ENCODE data around the gene MOSPD2.

MOSPD2 gene

GRCh38 chrX:14872355-14872754 is 866 bp upstream of the MOSPD2 start:
- H3K9me3 ChIP-seq (ENCODE audit: insufficient read depth, low read depth, low read length): no peaks in the 10 kb centered on the region
- no peak overlapping the region for H4K12ac ChIP-seq (ENCODE audit: low read depth, low read length)
- H2BK12ac ChIP-seq (ENCODE audit: low read length): no peak overlapping the region
- H3K27me3 ChIP-seq (ENCODE audit: insufficient read depth, low read length): no peaks in the 10 kb centered on the region
- H2AK5ac ChIP-seq (ENCODE audit: low read length): no peak overlapping the region
- H3K14ac ChIP-seq (ENCODE audit: low read length): no peak overlapping the region
- no peak overlapping the region for H2BK5ac ChIP-seq (ENCODE audit: low read depth, low read length, poor library complexity)
- no peak overlapping the region for H3K9ac ChIP-seq (ENCODE audit: low read length)
- no peak overlapping the region for H3K27ac ChIP-seq (ENCODE audit: low read depth, low read length)
- H3K4me2 ChIP-seq (ENCODE audit: low read length): peak overlapping the region; percentile 36
- no CpG with 5 or more reads among the region's 7 CpGs for WGBS (ENCODE audit: extremely low coverage, insufficient coverage, insufficient read length)
- no peak overlapping the region for H2BK120ac ChIP-seq (ENCODE audit: insufficient read depth, low read length, poor library complexity)
- H3K79me2 ChIP-seq (ENCODE audit: control insufficient read depth, insufficient read depth, low read length, poor library complexity): peaks cover 2% of the 10 kb centered on the region
- H3K4ac ChIP-seq (ENCODE audit: low read depth, low read length): no peak overlapping the region
- no peak overlapping the region for H3K23ac ChIP-seq (ENCODE audit: low read length)
- H3K18ac ChIP-seq (ENCODE audit: low read length): no peak overlapping the region
- no peak overlapping the region for H3K4me3 ChIP-seq (ENCODE audit: low read depth, low read length)
- H4K91ac ChIP-seq (ENCODE audit: low read depth, low read length): no peak overlapping the region
- H3K79me1 ChIP-seq (ENCODE audit: low read length): peaks cover 4% of the 10 kb centered on the region
- no peaks in the 10 kb centered on the region for H3K36me3 ChIP-seq (ENCODE audit: control insufficient read depth in 1 of 2, insufficient read depth in 2 of 2, low read length in 2 of 2)
- no peak for DNase-seq
- no peak overlapping the region for H2AFZ ChIP-seq (ENCODE audit: insufficient read depth, low read length, poor library complexity)
- peaks cover 0 to 3% of the 10 kb centered on the region in 2 experiments for H3K4me1 ChIP-seq (ENCODE audit: control insufficient read depth in 1 of 2, insufficient read depth in 2 of 2, low read length in 2 of 2)
- no peak overlapping the region for H4K8ac ChIP-seq (ENCODE audit: low read depth, low read length)

DNA sequence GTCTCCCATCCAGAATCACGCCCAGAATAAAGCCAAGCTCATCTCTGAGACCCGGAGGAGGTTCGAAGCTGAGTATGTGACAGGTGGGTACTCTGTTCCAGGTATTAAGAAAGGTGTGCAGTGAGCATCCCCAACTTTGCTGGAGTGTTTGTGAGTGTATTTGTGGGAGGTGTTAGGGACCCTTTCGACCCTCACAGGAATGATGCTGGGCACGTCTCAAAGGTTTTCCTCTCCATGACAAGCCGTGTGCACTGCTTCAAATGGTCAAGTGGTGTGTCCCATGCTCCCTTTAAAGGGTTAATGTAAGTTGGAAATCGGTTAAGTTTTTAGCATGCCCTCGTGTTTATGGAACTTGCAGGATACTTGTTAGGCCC is 442 bp downstream of the MOSPD2 start:
- Histone ChIP-seq H3K79me2 (ENCODE audit: control insufficient read depth, insufficient read depth, low read length, poor library complexity) (peaks cover 2% of the 10 kb centered on the region), H3K27me3 (ENCODE audit: insufficient read depth, low read length) (no peaks in the 10 kb centered on the region), H3K9ac (ENCODE audit: low read length) (peak overlapping the region; percentile 82), H3K36me3 (ENCODE audit: control insufficient read depth in 1 of 2, insufficient read depth in 2 of 2, low read length in 2 of 2) (no peaks in the 10 kb centered on the region), H3K4me3 (ENCODE audit: low read depth, low read length) (peak overlapping the region; percentile 84), H3K4ac (ENCODE audit: low read depth, low read length) (peak overlapping the region; percentile 6), H4K12ac (ENCODE audit: low read depth, low read length) (peak overlapping the region; percentile 69), H3K4me2 (ENCODE audit: low read length) (peak overlapping the region; percentile 73), H4K91ac (ENCODE audit: low read depth, low read length) (peak overlapping the region; percentile 61), H3K27ac (ENCODE audit: low read depth, low read length) (peak overlapping the region; percentile 37), H2BK120ac (ENCODE audit: insufficient read depth, low read length, poor library complexity) (peak overlapping the region; percentile 72), H2AFZ (ENCODE audit: insufficient read depth, low read length, poor library complexity) (peak overlapping the region; percentile 59), H3K23ac (ENCODE audit: low read length) (no peak overlapping the region), H3K18ac (ENCODE audit: low read length) (no peak overlapping the region), H2BK5ac (ENCODE audit: low read depth, low read length, poor library complexity) (peak overlapping the region; percentile 79), H3K4me1 (ENCODE audit: control insufficient read depth in 1 of 2, insufficient read depth in 2 of 2, low read length in 2 of 2) (peaks cover 0 to 3% of the 10 kb centered on the region in 2 experiments), H2AK5ac (ENCODE audit: low read length) (no peak overlapping the region), H3K14ac (ENCODE audit: low read length) (peak overlapping the region; percentile 87), H2BK12ac (ENCODE audit: low read length) (no peak overlapping the region), H4K8ac (ENCODE audit: low read depth, low read length) (peak overlapping the region; percentile 80), H3K9me3 (ENCODE audit: insufficient read depth, low read depth, low read length) (no peaks in the 10 kb centered on the region), H3K79me1 (ENCODE audit: low read length) (peaks cover 4% of the 10 kb centered on the region)
- no peak for DNase-seq
- WGBS (ENCODE audit: extremely low coverage, insufficient coverage, insufficient read length): no CpG with 5 or more reads among the region's 8 CpGs

DNA sequence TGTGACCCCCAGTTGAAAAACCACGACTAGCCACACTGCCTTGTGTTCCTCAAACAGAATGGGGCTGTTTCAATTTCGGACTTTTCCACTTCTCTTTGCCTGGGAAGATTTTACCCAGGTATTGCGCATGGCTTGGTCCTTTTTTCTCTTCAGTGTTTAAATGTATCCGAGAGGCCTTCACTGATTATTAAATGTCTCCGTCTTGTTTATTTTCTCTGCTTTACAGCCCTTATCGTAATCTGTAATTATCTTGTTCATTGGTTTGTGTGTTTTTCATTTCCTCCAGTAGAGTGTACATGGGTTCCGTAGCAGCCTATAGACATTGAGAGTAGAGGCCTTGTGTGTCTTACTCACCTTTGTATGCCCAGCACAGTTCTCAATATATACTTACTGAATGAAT is 2.4 kb downstream of the MOSPD2 start:
- Histone ChIP-seq H3K14ac (ENCODE audit: low read length) (no peak overlapping the region), H3K36me3 (ENCODE audit: control insufficient read depth in 1 of 2, insufficient read depth in 2 of 2, low read length in 2 of 2) (no peaks in the 10 kb centered on the region), H3K4me2 (ENCODE audit: low read length) (no peak overlapping the region), H3K4me3 (ENCODE audit: low read depth, low read length) (no peak overlapping the region), H3K79me2 (ENCODE audit: control insufficient read depth, insufficient read depth, low read length, poor library complexity) (peaks cover 2% of the 10 kb centered on the region), H2AFZ (ENCODE audit: insufficient read depth, low read length, poor library complexity) (no peak overlapping the region), H3K18ac (ENCODE audit: low read length) (no peak overlapping the region), H3K27ac (ENCODE audit: low read depth, low read length) (no peak overlapping the region), H3K9me3 (ENCODE audit: insufficient read depth, low read depth, low read length) (no peaks in the 10 kb centered on the region), H3K9ac (ENCODE audit: low read length) (no peak overlapping the region), H2BK12ac (ENCODE audit: low read length) (no peak overlapping the region), H3K79me1 (ENCODE audit: low read length) (peaks cover 4% of the 10 kb centered on the region), H2BK120ac (ENCODE audit: insufficient read depth, low read length, poor library complexity) (no peak overlapping the region), H3K4ac (ENCODE audit: low read depth, low read length) (no peak overlapping the region), H3K27me3 (ENCODE audit: insufficient read depth, low read length) (no peaks in the 10 kb centered on the region), H4K12ac (ENCODE audit: low read depth, low read length) (no peak overlapping the region), H3K4me1 (ENCODE audit: control insufficient read depth in 1 of 2, insufficient read depth in 2 of 2, low read length in 2 of 2) (peaks cover 0 to 3% of the 10 kb centered on the region in 2 experiments), H4K8ac (ENCODE audit: low read depth, low read length) (no peak overlapping the region), H4K91ac (ENCODE audit: low read depth, low read length) (no peak overlapping the region), H3K23ac (ENCODE audit: low read length) (no peak overlapping the region), H2BK5ac (ENCODE audit: low read depth, low read length, poor library complexity) (no peak overlapping the region), H2AK5ac (ENCODE audit: low read length) (no peak overlapping the region)
- WGBS (ENCODE audit: extremely low coverage, insufficient coverage, insufficient read length): no CpG with 5 or more reads among the region's 7 CpGs
- DNase-seq: no peak

DNA sequence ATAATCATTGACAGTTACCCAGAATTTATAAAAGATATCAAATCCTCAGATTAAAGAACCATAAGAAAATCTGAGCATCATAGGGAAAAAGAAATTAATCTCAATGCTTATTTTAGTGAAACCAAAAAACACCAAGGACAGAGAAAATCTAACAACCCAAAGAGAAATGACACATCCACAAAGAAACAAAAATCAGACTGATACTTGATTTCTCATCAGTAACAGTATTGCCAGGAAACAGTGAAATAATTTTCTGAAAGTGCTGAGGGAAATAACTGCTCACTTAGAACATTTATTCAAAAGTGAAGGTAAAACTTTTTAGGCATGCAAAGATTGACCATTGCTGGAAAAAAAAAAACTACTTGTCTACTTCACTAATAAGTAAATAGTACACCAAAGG is 10.6 kb downstream of the MOSPD2 start:
- Histone ChIP-seq H2AFZ (ENCODE audit: insufficient read depth, low read length, poor library complexity) (no peak overlapping the region), H4K8ac (ENCODE audit: low read depth, low read length) (no peak overlapping the region)

More for the DNA sequence above, 10.6 kb downstream of the MOSPD2 start:
- no peak for DNase-seq
- no peak overlapping the region for H3K4ac ChIP-seq (ENCODE audit: low read depth, low read length)
- H2BK120ac ChIP-seq (ENCODE audit: insufficient read depth, low read length, poor library complexity): no peak overlapping the region
- H3K4me2 ChIP-seq (ENCODE audit: low read length): no peak overlapping the region
- no peak overlapping the region for H3K4me3 ChIP-seq (ENCODE audit: low read depth, low read length)
- H4K91ac ChIP-seq (ENCODE audit: low read depth, low read length): no peak overlapping the region
- no peak overlapping the region for H2BK5ac ChIP-seq (ENCODE audit: low read depth, low read length, poor library complexity)
- no peaks in the 10 kb centered on the region for H3K9me3 ChIP-seq (ENCODE audit: insufficient read depth, low read depth, low read length)
- H3K18ac ChIP-seq (ENCODE audit: low read length): no peak overlapping the region
- H2BK12ac ChIP-seq (ENCODE audit: low read length): no peak overlapping the region
- no peak overlapping the region for H4K12ac ChIP-seq (ENCODE audit: low read depth, low read length)
- H3K79me1 ChIP-seq (ENCODE audit: low read length): no peaks in the 10 kb centered on the region
- H3K9ac ChIP-seq (ENCODE audit: low read length): no peak overlapping the region
- no peaks in the 10 kb centered on the region for H3K27me3 ChIP-seq (ENCODE audit: insufficient read depth, low read length)
- no peaks in the 10 kb centered on the region for H3K36me3 ChIP-seq (ENCODE audit: control insufficient read depth in 1 of 2, insufficient read depth in 2 of 2, low read length in 2 of 2)
- H3K79me2 ChIP-seq (ENCODE audit: control insufficient read depth, insufficient read depth, low read length, poor library complexity): no peaks in the 10 kb centered on the region
- H2AK5ac ChIP-seq (ENCODE audit: low read length): no peak overlapping the region
- no peak overlapping the region for H3K27ac ChIP-seq (ENCODE audit: low read depth, low read length)
- no peak overlapping the region for H3K23ac ChIP-seq (ENCODE audit: low read length)
- no peaks in the 10 kb centered on the region for H3K4me1 ChIP-seq (ENCODE audit: control insufficient read depth in 1 of 2, insufficient read depth in 2 of 2, low read length in 2 of 2)
- H3K14ac ChIP-seq (ENCODE audit: low read length): no peak overlapping the region
